Measurements from ENCODE around the gene HYAL2.

HYAL2 gene

GRCh38 chr3:50268703-50269451, 53.7 kb downstream of the HYAL2 start, which contains the start of gene SEMA3B:
TSS of gene SEMA3B (plus strand) at chr3:50269147. CDS start at chr3:50269241, 94 bp downstream.
- no peak for DNase-seq

GRCh38 chr3:50268276-50268675, 54.3 kb downstream of the HYAL2 start:
- no peak for DNase-seq
